PC-9 (cell line): ENCODE results near the gene RAD23A. TPM values are rescaled to one million over a fixed set of nuclear protein-coding genes. Genes with fewer than 3 reads are reported as not detected.
A peak's percentile ranks its signal among the peaks of the same experiment; 100 is the strongest.
"Not testable (repeated sequence)": the region's sequence is repeated elsewhere in the genome, so short reads cannot be mapped to it uniquely, and the experiment has no call there.

Experiments used
- BruUV-seq: library from RNA; stranded (reverse); fragments of 400-500 nt; replicated peaks from 2 replicates; lab custom pipeline; 2021; lab: Mats Ljungman, UMichigan
- CTCF ChIA-PET: fragments of 300-600 bp; sonication (Branson Sonifier 250); formaldehyde crosslinking; loops from one replicate; lab custom pipeline; 2022; ENCODE audit warnings: antibody characterized with exemption; lab: Charles Lee
- POLR2A ChIA-PET: fragments of 300-600 bp; sonication (Branson Sonifier 250); formaldehyde crosslinking; loops from one replicate; lab custom pipeline; 2022; ENCODE audit warnings: antibody characterized with exemption; ENCODE audit not compliant: unreplicated experiment; lab: Charles Lee
- DNase-seq, 2 experiments: peaks; one replicate each; pipeline versions ENCODE4 v3.0.0 to v3.0.0-alpha.2; 2015 to 2022; ENCODE audit warnings: mixed read lengths in 1 of 2
- H2AFZ ChIP-seq: fragments of 200-600 bp; sonication (generic); 2 replicates; pipeline ENCODE4 v1.8.1; 2017; ENCODE audit warnings: antibody characterized with exemption
- H3F3A ChIP-seq: fragments of 200-600 bp; sonication (generic); 2 replicates; pipeline ENCODE4 v1.8.1; 2017; ENCODE audit warnings: antibody characterized with exemption, mild to moderate bottlenecking, low read depth; ENCODE audit not compliant: insufficient read depth
- H3K27ac ChIP-seq: fragments of 200-600 bp; sonication (generic); 2 replicates; pipeline ENCODE4 v1.6.1; 2016; ENCODE audit warnings: mixed run types
- H3K27me3 ChIP-seq: fragments of 200-600 bp; sonication (generic); 2 replicates; pipeline ENCODE4 v1.6.1; 2016; ENCODE audit warnings: low read depth, mixed run types; ENCODE audit not compliant: insufficient read depth
- H3K36me3 ChIP-seq: fragments of 200-600 bp; sonication (generic); 2 replicates; pipeline ENCODE4 v1.6.1; 2016; ENCODE audit warnings: low read depth, mixed run types
- H3K4me1 ChIP-seq: fragments of 200-600 bp; sonication (generic); replicated peaks from 2 replicates; pipeline ENCODE4 v1.6.1; 2016; ENCODE audit warnings: mixed run types; ENCODE audit not compliant: insufficient read depth
- H3K4me2 ChIP-seq: fragments of 200-600 bp; sonication (generic); 2 replicates; pipeline ENCODE4 v1.6.1; 2017; ENCODE audit warnings: mixed run types
- H3K4me3 ChIP-seq: fragments of 200-600 bp; sonication (generic); 2 replicates; pipeline ENCODE4 v1.6.1; 2016; ENCODE audit warnings: mixed run types
- H3K79me2 ChIP-seq: fragments of 200-600 bp; sonication (generic); 2 replicates; pipeline ENCODE4 v1.6.1; 2017; ENCODE audit warnings: low read depth, mixed run types
- H3K9me2 ChIP-seq: fragments of 200-600 bp; sonication (generic); 2 replicates; pipeline ENCODE4 v1.8.1; 2017; ENCODE audit warnings: mild to moderate bottlenecking; ENCODE audit not compliant: insufficient read depth
- H3K9me3 ChIP-seq: fragments of 200-600 bp; sonication (generic); 2 replicates; pipeline ENCODE4 v1.8.1; 2016; ENCODE audit warnings: low read depth; ENCODE audit not compliant: insufficient read depth
- H4K20me1 ChIP-seq: fragments of 200-600 bp; sonication (generic); 2 replicates; pipeline ENCODE4 v1.8.1; 2017; ENCODE audit not compliant: insufficient read depth
- EZH2 ChIP-seq: fragments of 200-600 bp; sonication (generic); IDR thresholded peaks from 2 replicates; pipeline ENCODE4 v1.8.0; 2017; ENCODE audit warnings: antibody characterized with exemption, low read depth
- intact Hi-C: fragments of 100-400 bp; cut with micrococcal nuclease; formaldehyde crosslinking; loops from one replicate; pipeline ENCODE4 v1.10.0; 2022; ENCODE audit not compliant: unreplicated experiment
- total RNA-seq: library from RNA; stranded (reverse); gene quantifications from 2 replicates; pipeline ENCODE4 v1.2.3, GENCODE V29; 2021
- TF ChIP-seq, protein P1 (sequence below): fragments of 200-600 bp; sonication (generic); conservative IDR thresholded peaks from 2 replicates; pipeline ENCODE4 v1.6.1; 2017; ENCODE audit warnings: mixed run types, antibody characterized with exemption, mild to moderate bottlenecking, moderate library complexity

RAD23A gene
- total RNA-seq, 1 experiment from 2014 or later = 186 TPM

DNA sequence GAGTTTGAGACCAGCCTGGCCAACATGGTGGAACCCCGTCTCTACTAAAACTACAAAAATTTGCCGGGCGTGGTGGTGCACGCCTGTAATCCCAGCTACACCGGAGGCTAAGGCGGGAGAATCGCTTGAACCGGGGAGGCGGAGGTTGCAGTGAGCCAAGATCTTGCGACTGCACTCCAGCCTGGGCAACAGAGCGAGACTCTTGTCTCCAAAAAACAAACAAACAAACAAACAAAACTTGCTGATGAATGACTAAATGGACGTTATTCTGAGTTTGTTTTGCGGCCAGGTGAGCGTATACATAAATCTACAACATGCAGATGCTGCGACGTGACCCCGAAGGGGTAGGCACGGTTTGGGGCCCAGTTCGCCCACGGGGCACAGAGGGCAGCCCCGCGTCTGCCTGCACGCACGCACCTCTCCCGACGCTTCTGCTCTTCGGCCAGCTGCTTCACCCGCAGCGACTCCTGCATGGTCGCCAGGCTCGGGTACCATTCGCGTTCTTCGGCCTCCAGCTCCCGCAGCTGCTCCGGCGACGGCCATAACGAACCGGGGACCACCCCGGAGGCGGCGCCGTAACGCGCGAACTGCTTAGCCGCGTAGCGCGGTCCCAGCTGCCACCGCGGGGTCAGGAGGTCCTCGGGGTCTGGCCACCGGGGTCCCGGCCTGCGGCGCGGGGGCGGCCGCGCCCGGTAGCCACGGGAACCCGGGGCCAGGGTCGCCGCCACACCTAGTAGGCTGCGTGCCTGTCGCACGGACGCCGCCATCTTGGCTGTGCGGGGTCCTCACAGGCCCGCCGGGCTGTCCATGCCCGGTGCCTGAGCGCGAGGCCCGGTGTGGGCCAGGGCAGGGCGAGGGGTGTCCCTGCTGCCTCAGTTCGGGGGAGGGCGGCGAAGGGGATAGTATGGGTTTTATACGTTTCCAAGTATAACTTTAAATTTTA, 11.1 kb downstream of the RAD23A start, which contains the start of gene GADD45GIP1:
Gene GADD45GIP1 (minus strand): TSS at position 778 of the 943 bp plus-strand sequence. CDS start 11 bp downstream, at position 767.
- Histone ChIP-seq H3K9me2 (no peaks in the 10 kb centered on the region), H3K4me3 (peak within 1 kb of the TSS; percentile 91), H3K4me2 (peak within 1 kb of the TSS; percentile 95), H4K20me1 (peaks cover 14% of the 10 kb centered on the region), H3K27ac (peak within 1 kb of the TSS; percentile 69), H3K4me1 (peaks cover 18% of the 10 kb centered on the region), H2AFZ (peak within 1 kb of the TSS; percentile 96), H3K79me2 (peaks cover 45% of the 10 kb centered on the region), H3K27me3 (no peaks in the 10 kb centered on the region), H3F3A (peaks cover 63% of the 10 kb centered on the region), H3K36me3 (0 out of 2 replicates have a peak, but pooled peaks cover 10% of the 10 kb centered on the region), H3K9me3 (no peaks in the 10 kb centered on the region)
- intact Hi-C loops = no loop called here
- no TSS peak for BruUV-seq
- POLR2A ChIA-PET = no interaction called here
- CTCF ChIA-PET = no interaction called here
- peak; percentile 75 to 81 for DNase-seq
- TF ChIP-seq, protein P1, sequence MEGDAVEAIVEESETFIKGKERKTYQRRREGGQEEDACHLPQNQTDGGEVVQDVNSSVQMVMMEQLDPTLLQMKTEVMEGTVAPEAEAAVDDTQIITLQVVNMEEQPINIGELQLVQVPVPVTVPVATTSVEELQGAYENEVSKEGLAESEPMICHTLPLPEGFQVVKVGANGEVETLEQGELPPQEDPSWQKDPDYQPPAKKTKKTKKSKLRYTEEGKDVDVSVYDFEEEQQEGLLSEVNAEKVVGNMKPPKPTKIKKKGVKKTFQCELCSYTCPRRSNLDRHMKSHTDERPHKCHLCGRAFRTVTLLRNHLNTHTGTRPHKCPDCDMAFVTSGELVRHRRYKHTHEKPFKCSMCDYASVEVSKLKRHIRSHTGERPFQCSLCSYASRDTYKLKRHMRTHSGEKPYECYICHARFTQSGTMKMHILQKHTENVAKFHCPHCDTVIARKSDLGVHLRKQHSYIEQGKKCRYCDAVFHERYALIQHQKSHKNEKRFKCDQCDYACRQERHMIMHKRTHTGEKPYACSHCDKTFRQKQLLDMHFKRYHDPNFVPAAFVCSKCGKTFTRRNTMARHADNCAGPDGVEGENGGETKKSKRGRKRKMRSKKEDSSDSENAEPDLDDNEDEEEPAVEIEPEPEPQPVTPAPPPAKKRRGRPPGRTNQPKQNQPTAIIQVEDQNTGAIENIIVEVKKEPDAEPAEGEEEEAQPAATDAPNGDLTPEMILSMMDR = no peak
- TF ChIP-seq EZH2 = no peak

DNA sequence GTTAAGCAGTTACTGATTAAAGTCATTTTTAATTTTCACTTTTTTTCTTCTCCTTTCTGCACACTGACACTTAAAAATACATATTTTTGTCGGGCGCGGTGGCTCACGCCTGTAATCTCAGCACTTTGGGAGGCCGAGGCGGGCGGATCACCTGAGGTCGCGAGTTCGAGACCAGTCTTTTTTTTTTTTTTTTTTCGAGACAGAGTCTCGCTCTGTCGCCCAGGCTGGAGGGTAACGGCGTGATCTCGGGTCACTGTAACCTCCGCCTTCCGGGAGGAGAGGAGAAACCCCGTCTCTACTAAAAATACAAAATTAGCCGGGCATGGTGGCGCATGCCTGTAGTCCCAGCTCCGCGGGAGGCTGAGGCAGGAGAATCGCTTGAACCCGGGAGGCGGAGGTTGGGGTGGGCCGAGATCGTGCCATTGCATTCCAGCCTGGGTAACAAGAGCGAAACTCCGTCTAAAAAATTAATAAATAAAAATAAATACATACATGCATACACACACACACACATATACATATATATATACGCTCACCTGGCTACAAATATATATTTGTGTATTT, 11.8 kb downstream of the RAD23A start:
- H3K9me3 ChIP-seq, H3K36me3 ChIP-seq, intact Hi-C loops, H3K27me3 ChIP-seq, DNase-seq, H3K9me2 ChIP-seq, POLR2A ChIA-PET, CTCF ChIA-PET, BruUV-seq: not testable (repeated sequence)
- Histone ChIP-seq H3K79me2 (peaks cover 45% of the 10 kb centered on the region), H3K4me2 (peak overlapping the region; percentile 95), H3K27ac (peak overlapping the region; percentile 69), H3F3A (peaks cover 56% of the 10 kb centered on the region), H2AFZ (peak overlapping the region; percentile 96), H3K4me1 (peaks cover 18% of the 10 kb centered on the region), H3K4me3 (peak overlapping the region; percentile 91), H4K20me1 (peaks cover 12% of the 10 kb centered on the region)
- TF ChIP-seq, protein P1 = 0 out of 2 replicates have a peak, but pooled peaks have one; percentile 15

DNA sequence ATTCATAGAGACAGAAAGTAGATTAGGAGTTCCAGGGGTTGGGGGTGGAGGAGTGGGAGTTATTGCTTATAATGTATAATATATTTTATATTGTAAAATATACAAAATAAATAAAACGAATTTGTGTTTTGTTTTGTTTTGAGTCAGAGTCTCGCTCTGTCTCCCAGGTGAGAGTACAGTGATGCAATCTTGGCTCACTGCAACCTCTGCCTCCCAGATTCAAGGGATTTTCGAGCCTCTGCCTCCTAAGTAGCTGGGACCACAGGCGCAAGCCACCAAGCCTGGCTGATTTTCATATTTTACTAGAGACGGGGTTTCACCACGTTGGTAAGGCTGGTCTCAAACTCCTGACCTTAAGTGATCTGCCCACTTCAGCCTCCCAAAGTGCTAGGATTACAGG, 13.8 kb downstream of the RAD23A start:
- peaks cover 32% of the 10 kb centered on the region for H3K79me2 ChIP-seq
- no peaks in the 10 kb centered on the region for H3K36me3 ChIP-seq
- no peaks in the 10 kb centered on the region for H3K27me3 ChIP-seq
- no TSS peak for BruUV-seq
- H3K4me3 ChIP-seq = no peak overlapping the region
- TF ChIP-seq EZH2 = no peak
- TF ChIP-seq, protein P1 = no peak
- intact Hi-C loops = no loop called here
- no peak overlapping the region for H3K27ac ChIP-seq
- H3K9me3 ChIP-seq = no peaks in the 10 kb centered on the region
- ChIA-PET CTCF (no interaction called here), POLR2A (interaction anchor here (0.6 kb wide), 1 partner anchor 44 kb away, joined by 6 read pairs; no protein-coding TSS in a partner anchor)
- DNase-seq = no peak
- peaks cover 2% of the 10 kb centered on the region for H4K20me1 ChIP-seq
- no peak overlapping the region for H3K4me2 ChIP-seq
- peaks cover 18% of the 10 kb centered on the region for H3K4me1 ChIP-seq
- no peak overlapping the region for H2AFZ ChIP-seq
- H3K9me2 ChIP-seq = no peaks in the 10 kb centered on the region
- H3F3A ChIP-seq = peaks cover 42% of the 10 kb centered on the region
